ENCODE results near the gene PRPF4.

Gene PRPF4

DNA sequence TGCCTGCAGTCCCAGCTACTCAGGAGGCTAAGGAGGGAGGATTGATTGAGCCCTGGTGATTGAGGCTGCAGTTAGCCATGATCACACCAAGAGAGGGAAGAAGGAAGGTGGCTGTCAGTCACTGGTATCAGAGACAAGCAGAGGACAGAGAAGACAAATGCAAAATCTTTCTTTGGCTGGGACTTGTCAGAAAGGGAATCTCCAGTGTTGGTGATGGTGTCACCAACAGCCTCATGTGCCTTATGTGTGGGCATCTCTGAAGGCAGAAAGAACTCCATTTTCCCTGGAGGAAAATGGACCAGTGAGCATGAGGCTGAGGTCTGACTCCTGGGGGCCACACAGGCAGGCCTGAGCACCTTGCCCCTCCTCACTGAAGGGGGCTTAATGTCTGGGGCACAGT, 39.8 kb downstream of the PRPF4 start:
- DNase-seq, result no peak

DNA sequence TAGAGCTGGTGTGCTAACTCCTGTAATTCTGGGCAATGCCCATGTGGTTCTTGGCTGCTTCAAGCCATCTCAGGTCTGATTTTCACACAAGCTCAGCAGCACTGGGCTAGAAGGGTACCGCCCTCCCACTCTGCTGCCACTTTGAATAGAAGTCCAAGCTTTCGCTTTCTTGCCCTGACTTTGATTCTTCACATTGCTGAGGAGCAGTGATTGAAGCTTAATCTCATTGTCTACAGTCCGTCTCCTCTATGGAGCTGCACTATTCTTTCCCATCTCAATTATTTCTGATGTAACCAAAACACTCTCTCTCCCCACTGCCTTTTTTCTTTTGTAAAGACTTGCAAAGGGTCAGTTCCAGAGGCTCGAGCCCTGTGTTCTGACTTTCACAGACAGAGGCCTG, 40.6 kb downstream of the PRPF4 start:
- no peak for DNase-seq

DNA sequence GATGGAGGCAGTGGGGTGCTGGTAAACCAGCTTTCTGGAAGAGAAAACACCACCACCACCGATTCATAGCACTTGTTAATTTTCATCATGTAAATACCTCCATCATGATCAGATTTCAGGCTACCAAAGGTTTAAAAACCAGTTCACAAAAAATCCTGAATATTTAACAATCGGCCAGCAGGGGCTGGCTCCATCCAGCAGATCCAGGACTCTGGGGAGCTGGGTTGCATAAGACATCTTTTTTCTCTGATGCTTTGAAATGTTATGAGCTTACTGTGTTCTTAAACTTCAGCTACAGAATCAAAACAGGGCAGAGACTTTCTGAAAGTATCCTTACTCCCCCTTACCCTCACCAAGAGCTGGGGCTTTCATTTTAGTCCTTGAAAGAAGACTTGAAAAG, 42.3 kb downstream of the PRPF4 start:
- no peak for DNase-seq

- DNase-seq, result no peak
Measured at GRCh38 chr9:113319054-113319453, 43.6 kb downstream of the PRPF4 start.

DNA sequence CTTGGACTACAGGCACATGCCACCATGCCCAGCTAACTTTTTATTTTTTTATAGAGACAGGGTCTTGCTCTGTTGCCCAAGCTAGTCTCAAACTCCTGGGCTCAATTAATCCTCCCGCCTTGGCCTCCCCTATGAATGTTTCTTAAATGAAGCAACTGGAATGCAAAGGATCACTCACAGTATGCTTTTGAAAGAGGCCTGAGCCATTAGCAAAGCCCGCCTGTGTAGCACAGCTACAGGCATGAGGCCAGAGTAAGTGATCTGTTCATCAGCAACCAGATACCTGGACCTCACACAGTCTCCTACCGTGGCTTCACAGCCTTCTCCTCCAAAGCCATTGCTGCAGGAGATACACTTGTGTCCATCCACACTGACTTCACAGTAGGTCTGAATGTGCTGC, 44.6 kb downstream of the PRPF4 start:
- no peak for DNase-seq

DNA sequence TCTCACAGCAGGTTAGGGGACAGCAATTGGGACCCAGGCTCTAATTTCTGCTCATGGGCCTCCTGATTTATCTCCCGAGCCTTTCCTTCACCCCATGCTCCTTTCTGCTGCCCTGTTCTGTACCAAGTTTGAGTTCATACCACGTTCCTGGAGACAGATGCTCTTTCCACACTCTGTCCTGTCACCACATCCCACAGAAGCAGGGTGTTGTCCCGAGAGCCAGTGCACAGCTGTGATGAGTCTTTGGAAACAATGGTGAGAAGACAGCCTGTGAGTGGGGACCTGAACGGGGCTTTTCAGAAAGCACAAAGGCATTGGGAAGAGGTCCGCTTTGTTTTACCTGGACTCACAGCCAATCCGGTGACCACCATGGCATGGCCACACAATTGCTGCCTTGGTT, 47.2 kb downstream of the PRPF4 start:
- DNase-seq, result no peak

GRCh38 chr9:113326230-113326629, 50.8 kb downstream of the PRPF4 start:
- DNase-seq, result no peak

GRCh38 chr9:113328045-113328782, 52.8 kb downstream of the PRPF4 start:
- no peak for DNase-seq

DNA sequence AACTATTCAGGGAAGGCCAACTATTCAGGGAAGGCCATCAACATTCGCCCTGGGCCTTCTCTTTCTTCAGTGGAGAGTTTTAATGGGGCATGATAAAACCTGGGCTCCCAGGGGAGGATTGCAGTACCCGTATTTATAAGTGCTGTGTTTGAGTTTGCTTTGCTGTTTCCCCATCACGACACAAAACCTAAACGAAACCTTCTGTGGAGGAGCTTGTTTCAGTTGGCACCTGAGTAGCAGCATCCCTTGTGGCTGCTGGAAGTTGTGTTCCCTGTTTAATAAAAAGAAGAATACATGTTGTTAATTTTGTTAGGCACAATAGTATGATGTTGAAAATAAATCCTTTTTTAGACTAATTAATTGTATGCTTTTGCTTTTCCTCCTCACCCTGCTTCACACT, 56.3 kb downstream of the PRPF4 start:
- DNase-seq, result no peak

DNA sequence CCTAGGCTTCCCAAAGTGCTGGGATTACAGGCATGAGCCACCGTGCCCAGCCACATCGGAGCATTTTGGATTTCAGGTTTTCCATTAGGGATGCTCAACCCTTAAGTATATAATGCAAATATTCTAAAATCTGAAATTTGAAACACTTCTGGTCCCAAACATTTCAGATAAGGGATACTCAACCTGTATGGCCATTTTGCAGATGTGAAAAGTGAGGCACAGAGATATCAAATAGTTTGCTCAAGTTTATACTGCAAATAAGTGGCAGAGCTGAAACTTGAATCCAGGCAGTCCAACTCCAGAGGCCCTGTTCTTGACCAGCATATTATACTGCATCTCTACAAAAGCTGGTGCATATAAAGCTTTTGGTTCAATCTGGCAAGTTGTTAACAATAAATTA, 62.3 kb downstream of the PRPF4 start:
- no peak for DNase-seq

GRCh38 chr9:113340011-113340699, 64.7 kb downstream of the PRPF4 start, which contains the start of gene WDR31:
Gene WDR31 (minus strand): TSS chr9:113340275. CDS start chr9:113332022, 8,253 bp downstream.
- DNase-seq, result peak; percentile 77 to 79

GRCh38 chr9:113341712-113342410, 66.4 kb downstream of the PRPF4 start:
- no peak for DNase-seq
